Mucosa of descending colon (tissue), 3 donors: Measurements from ENCODE around the gene AOPEP. TPM values are rescaled to one million over a fixed set of nuclear protein-coding genes. Genes with fewer than 3 reads are reported as not detected.
A peak's percentile ranks its signal among the peaks of the same experiment; 100 is the strongest.

ENCODE experiments used
- ATAC-seq: fragments of 200-7000 bp; cut with Tn5 transposase; one replicate; pipeline ENCODE4 v1.9.1; 2020; ENCODE audit warnings: mild to moderate bottlenecking, moderate library complexity
- DNase-seq, 3 donors: peaks; one replicate each; pipeline ENCODE4 v3.0.0-alpha.2; 2020
- H3K36me3 ChIP-seq: fragments of 200-600 bp; one replicate; pipeline ENCODE4 v1.8.0; 2021; ENCODE audit warnings: low read depth, mild to moderate bottlenecking
- H3K4me1 ChIP-seq: fragments of 200-600 bp; one replicate; pipeline ENCODE4 v1.8.0; 2021; ENCODE audit warnings: low read depth, mild to moderate bottlenecking
- H3K4me3 ChIP-seq: fragments of 200-600 bp; one replicate; pipeline ENCODE4 v1.8.0; 2021; ENCODE audit warnings: mild to moderate bottlenecking
- H3K9me3 ChIP-seq: fragments of 200-600 bp; one replicate; pipeline ENCODE4 v1.8.0; 2021; ENCODE audit warnings: mild to moderate bottlenecking
- intact Hi-C, 2 donors: fragments of 100-400 bp; cut with DNase I in 1 of 2; cut with micrococcal nuclease in 1 of 2; formaldehyde crosslinking; loops; one replicate each; pipeline versions ENCODE4 v1.11.0 to v1.11.1; 2022; cut with DNase I, micrococcal nuclease
- total RNA-seq, 3 donors: library from RNA; stranded (reverse); fragmentation: NEBNext Ultra II Directional in 2 of 3; extraction: Animal tissue kit (Norgen Biotek cat#: 25700) in 2 of 3; gene quantifications; one replicate each; pipeline versions ENCODE4 v1.2.1 to v1.2.4, GENCODE V29; 2021 to 2023
- TF ChIP-seq, protein P1 (sequence below): fragments of 200-600 bp; IDR thresholded peaks from one replicate; pipeline ENCODE4 v1.8.0; 2022; ENCODE audit warnings: antibody characterized with exemption, mild to moderate bottlenecking
- donor health status: DM: no; HTN: no; CAD: no; lungs with moderate emphysema.
- donor health status: DM: no; HTN: no; CAD: no.
- donor health status: DM: no; HTN: yes; CAD: no.

Gene AOPEP
- total RNA-seq, 3 donors from 2014 or later, result 47.5 to 102 (median 57.8) TPM

DNA sequence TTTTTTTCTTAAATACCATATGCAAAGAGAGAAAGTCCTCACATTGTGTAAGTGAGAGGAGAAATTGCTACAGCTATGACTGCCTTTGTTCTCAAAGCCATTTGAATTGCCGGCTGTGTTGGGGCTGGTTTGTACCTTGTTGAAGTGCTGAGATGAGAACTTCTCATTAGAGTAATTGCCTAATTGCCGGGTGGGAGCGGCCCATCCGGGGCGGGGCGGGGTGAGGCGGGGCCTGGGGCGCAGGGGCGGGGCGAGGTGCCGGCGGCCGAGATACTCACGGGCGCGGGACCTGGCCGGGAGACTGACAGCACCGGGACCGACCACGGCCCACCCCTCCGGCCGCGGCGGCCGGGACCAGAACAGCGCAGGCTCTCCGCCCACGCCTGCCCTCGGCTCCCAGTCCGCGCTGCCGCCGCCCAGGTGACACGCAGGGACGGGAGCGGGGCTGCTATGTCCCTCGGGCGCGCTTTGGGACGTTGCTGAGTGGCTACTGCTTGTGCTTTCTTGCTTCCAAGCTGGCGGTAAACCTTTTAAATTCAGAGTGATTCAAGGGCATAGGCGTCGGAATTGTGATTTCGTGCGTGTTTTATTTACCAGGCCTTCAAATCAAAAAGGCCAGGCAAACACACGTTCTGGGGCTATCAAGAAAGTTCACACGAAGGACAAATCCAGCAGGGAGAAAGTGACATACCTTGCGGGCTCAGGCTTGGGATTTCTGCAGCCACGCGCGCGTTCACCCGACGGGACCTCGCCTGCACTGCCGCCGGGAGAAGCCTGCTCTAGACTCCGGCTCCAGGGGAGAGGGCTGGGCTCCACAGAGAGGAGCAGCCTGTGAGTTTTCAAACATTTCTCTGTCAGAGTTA is 322.0 kb downstream of the AOPEP start:
- Histone ChIP-seq H3K4me1 (peaks cover 17% of the 10 kb centered on the region), H3K36me3 (no peaks in the 10 kb centered on the region), H3K4me3 (peak overlapping the region; percentile 10), H3K9me3 (no peaks in the 10 kb centered on the region)
- intact Hi-C loops, result no loop called here
- TF ChIP-seq, protein P1, sequence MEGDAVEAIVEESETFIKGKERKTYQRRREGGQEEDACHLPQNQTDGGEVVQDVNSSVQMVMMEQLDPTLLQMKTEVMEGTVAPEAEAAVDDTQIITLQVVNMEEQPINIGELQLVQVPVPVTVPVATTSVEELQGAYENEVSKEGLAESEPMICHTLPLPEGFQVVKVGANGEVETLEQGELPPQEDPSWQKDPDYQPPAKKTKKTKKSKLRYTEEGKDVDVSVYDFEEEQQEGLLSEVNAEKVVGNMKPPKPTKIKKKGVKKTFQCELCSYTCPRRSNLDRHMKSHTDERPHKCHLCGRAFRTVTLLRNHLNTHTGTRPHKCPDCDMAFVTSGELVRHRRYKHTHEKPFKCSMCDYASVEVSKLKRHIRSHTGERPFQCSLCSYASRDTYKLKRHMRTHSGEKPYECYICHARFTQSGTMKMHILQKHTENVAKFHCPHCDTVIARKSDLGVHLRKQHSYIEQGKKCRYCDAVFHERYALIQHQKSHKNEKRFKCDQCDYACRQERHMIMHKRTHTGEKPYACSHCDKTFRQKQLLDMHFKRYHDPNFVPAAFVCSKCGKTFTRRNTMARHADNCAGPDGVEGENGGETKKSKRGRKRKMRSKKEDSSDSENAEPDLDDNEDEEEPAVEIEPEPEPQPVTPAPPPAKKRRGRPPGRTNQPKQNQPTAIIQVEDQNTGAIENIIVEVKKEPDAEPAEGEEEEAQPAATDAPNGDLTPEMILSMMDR, result no peak
- DNase-seq (peak; percentile 81 to 85 (median 82)), ATAC-seq (peak; percentile 96)

DNA sequence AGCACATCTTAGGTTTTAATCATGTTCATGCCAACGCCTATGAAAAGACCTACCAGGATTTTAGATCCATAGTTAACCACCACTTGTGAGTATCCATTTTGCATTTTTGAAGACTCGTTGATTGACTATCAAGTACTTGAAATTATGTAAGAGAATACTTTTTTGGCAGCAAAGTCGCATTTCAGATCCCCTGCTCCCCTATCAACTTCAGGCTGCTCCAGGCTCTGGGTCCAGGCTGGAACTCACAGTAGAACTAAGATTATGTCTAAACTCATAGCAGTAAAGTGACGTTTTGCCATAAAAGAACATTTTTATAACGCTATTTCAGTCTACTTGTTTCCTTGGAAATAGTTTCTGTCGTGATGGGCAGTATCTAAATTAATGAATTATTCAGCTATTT is 323.3 kb downstream of the AOPEP start:
- Histone ChIP-seq H3K4me3 (no peak overlapping the region), H3K9me3 (no peaks in the 10 kb centered on the region), H3K4me1 (peaks cover 15% of the 10 kb centered on the region), H3K36me3 (no peaks in the 10 kb centered on the region)
- DNase-seq (no peak), ATAC-seq (no peak)
- intact Hi-C loops, result no loop called here
- TF ChIP-seq, protein P1, result no peak

DNA sequence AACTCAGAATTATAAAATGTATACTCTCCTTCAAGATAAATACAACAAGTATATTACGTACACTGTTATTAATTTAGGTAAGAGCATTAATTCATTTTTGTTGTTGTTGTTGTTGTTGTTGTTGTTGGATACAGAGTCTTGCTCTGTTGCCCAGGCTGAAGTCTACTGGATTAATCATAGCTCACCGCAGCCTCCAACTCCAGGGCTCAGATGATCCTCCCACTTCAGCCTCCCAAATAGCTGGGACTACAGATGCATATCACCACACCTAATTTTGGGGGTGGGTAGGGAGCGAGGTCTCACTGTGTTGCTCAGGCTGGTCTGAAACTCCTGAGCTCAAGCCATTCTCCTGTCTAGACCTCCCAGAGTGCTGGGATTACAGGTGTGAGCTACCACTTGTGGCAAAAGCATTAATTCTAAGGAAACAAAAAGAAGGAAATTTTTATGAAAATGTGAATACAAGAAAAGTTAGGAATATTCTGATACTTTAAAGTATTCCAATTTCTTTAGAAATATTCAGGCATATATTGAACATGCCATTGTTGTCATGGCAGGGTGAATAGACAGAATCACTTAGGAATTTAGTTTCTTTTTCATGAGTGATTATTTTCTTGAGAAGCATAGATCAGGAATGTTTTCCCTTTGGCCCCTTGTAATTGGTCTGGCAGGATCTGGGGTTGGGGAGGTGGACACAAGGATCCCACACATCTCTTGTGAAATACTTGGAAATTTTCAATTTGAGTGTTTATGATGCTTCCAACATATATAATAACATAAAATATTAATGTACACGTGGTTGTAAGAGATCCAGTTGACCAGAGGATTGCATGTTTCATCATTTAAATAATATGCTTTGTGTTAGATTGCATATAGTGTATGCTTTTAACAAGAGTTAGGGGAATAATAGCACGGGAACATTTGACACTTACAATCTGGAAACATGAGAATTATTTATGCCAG is 327.4 kb downstream of the AOPEP start:
- Histone ChIP-seq H3K9me3 (no peaks in the 10 kb centered on the region), H3K36me3 (no peaks in the 10 kb centered on the region), H3K4me1 (peaks cover 13% of the 10 kb centered on the region), H3K4me3 (no peak overlapping the region)
- DNase-seq (no peak), ATAC-seq (no peak)
- TF ChIP-seq, protein P1, result no peak
- intact Hi-C loops, result no loop called here

- H3K4me3 ChIP-seq, result no peak overlapping the region
- DNase-seq, result peak in 1 of 3 donors; percentile 0
- TF ChIP-seq, protein P1, result no peak
- no peaks in the 10 kb centered on the region for H3K9me3 ChIP-seq
- no peaks in the 10 kb centered on the region for H3K36me3 ChIP-seq
- H3K4me1 ChIP-seq, result no peaks in the 10 kb centered on the region
- no peak for ATAC-seq
- intact Hi-C loops, result no loop called here
Measured at GRCh38 chr9:95055334-95055850, 328.9 kb downstream of the AOPEP start.

DNA sequence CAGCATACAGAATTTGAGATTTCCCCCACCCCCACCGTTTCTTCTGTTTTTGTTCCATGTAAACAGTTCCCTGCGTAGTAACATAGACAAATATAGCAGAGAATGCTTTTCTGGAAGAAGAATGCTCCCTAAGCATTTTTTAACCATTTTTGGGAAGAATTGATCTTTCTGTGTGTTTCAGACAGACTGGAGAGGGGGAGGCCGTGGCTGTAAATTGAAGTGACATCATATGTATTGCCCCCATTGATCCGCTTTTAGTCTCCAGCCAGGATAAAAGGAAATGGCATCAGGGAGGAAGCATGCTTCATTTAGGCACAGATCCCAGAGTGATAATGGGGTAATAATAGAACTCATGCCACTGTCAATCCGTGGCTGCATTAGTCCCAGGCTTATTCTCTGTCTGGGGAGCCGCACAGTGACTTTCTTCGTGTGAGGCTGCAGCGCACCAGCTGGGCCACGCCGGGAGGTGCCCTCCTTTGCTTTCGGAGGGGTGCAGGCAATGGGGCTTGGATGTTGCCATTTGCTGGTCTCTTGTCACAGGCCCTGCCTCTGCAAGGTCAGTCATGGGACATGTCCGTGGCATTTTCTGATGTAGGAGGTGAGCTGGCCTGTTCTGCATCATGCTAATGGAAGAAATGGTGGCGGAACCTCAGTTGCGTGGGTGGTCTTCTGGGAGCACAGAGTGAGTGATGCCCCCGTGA is 329.5 kb downstream of the AOPEP start:
- ATAC-seq (peak; percentile 47), DNase-seq (peak in 1 of 3 donors; percentile 20)
- no peaks in the 10 kb centered on the region for H3K4me1 ChIP-seq

More for the DNA sequence above, 329.5 kb downstream of the AOPEP start:
- no peaks in the 10 kb centered on the region for H3K36me3 ChIP-seq
- TF ChIP-seq, protein P1, result no peak
- H3K9me3 ChIP-seq, result no peaks in the 10 kb centered on the region
- intact Hi-C loops, result no loop called here
- H3K4me3 ChIP-seq, result no peak overlapping the region
